K562 (cell line): ENCODE data around the gene PRM2. TPM values are rescaled to one million over a fixed set of nuclear protein-coding genes. Genes with fewer than 3 reads are reported as not detected.

Experiments
- ATAC-seq: fragments of 200-7000 bp; cut with Tn5 transposase; 3 replicates; pipeline ENCODE4 v1.9.1; 2020; ENCODE audit warnings: moderate library complexity
- BruUV-seq: library from RNA; stranded (reverse); fragments of 400-500 nt; replicated peaks from 2 replicates; lab custom pipeline; 2021; lab: Mats Ljungman, UMichigan
- CTCF ChIA-PET: fragments of 300-600 bp; formaldehyde crosslinking; extraction: SDS; loops from one replicate; lab custom pipeline; 2021; ENCODE audit warnings: low intra/inter-chr PET ratio; lab: Yijun Ruan, JAX
- POLR2A ChIA-PET: fragments of 300-600, 350-650 bp; sonication (Branson Sonifier 250); formaldehyde crosslinking; extraction: SDS; loops from one replicate; lab custom pipeline; 2021; ENCODE audit warnings: antibody characterized with exemption, inconsistent platforms; lab: Yijun Ruan, JAX
- DNase-seq, 4 experiments: peaks; one replicate each; pipeline versions ENCODE4 v3.0.0 to v3.0.0-alpha.2; 2011 to 2018; ENCODE audit warnings: low spot score in 3 of 4, mixed read lengths in 3 of 4; ENCODE audit errors: extremely low read depth in 1 of 4
- FAIRE-seq: peaks from 2 replicates; lab custom pipeline; 2011; peaks lifted over from hg19 to GRCh38; lab: Jason Lieb, UNC
- H2AFZ ChIP-seq: 2 replicates; pipeline ENCODE4 v1.6.0; 2011; ENCODE audit warnings: low read depth, low read length, control low read depth, inconsistent platforms
- H3K27ac ChIP-seq: fragments of 200-600 bp; 3 replicates; pipeline ENCODE4 v1.8.0; 2011; ENCODE audit warnings: low read depth, mild to moderate bottlenecking, control low read depth, inconsistent platforms, low read length, moderate library complexity, mixed read lengths; ENCODE audit errors: extremely low read depth
- H3K27me3 ChIP-seq, 2 experiments: fragments of 300-600 bp in 1 of 2; 2 replicates in 1 of 2; 3 replicates in 1 of 2; pipeline versions ENCODE4 v1.6.0 to v1.8.0; 2011; ENCODE audit warnings: inconsistent platforms in 2 of 2, low read length in 2 of 2, mild to moderate bottlenecking in 1 of 2, mixed read lengths in 1 of 2, moderate library complexity in 1 of 2; ENCODE audit not compliant: control insufficient read depth in 2 of 2, insufficient read depth in 2 of 2
- H3K36me3 ChIP-seq: fragments of 300-600 bp; 3 replicates; pipeline ENCODE4 v1.8.0; 2011; ENCODE audit warnings: mild to moderate bottlenecking, low read length, inconsistent platforms; ENCODE audit not compliant: control insufficient read depth, insufficient read depth
- H3K4me1 ChIP-seq, 2 experiments: fragments of 200-600 bp in 1 of 2; replicated peaks in 1 of 2; 2 replicates in 1 of 2; 3 replicates in 1 of 2; pipeline versions ENCODE4 v1.5.1 to v1.8.0; 2011; ENCODE audit warnings: inconsistent platforms in 2 of 2, low read length in 2 of 2, mild to moderate bottlenecking in 1 of 2, mixed read lengths in 1 of 2, moderate library complexity in 1 of 2; ENCODE audit not compliant: control insufficient read depth in 2 of 2, insufficient read depth in 2 of 2
- H3K4me2 ChIP-seq: 2 replicates; pipeline ENCODE4 v1.6.1; 2011; ENCODE audit warnings: low read length, control low read depth, inconsistent platforms, mixed read lengths; ENCODE audit not compliant: insufficient read depth
- H3K4me3 ChIP-seq: fragments of 200-600 bp; sonication (generic), shearing (Covaris generic); 2 replicates; pipeline ENCODE4 v1.5.1; 2016; ENCODE audit warnings: control low read depth, inconsistent platforms
- H3K79me2 ChIP-seq: fragments of 200-600 bp; 3 replicates; pipeline ENCODE4 v1.8.0; 2011; ENCODE audit warnings: low read length, inconsistent platforms; ENCODE audit not compliant: control insufficient read depth, insufficient read depth
- H3K9ac ChIP-seq, 2 experiments: 2 replicates each; pipeline versions ENCODE4 v1.6.0 to v1.6.1; 2011; ENCODE audit warnings: low read depth in 2 of 2, low read length in 2 of 2, control low read depth in 1 of 2, inconsistent platforms in 1 of 2, mild to moderate bottlenecking in 1 of 2, mixed read lengths in 1 of 2; ENCODE audit not compliant: insufficient read depth in 1 of 2
- H3K9me1 ChIP-seq: one replicate; pipeline ENCODE4 v1.6.0; 2011; ENCODE audit warnings: inconsistent platforms, mild to moderate bottlenecking, low read length, moderate library complexity; ENCODE audit not compliant: control insufficient read depth, insufficient read depth
- H3K9me3 ChIP-seq: replicated peaks from 2 replicates; pipeline ENCODE4 v1.5.1; 2011; ENCODE audit warnings: low read depth, low read length, inconsistent platforms; ENCODE audit not compliant: control insufficient read depth, insufficient read depth
- H4K20me1 ChIP-seq: replicated peaks from 2 replicates; pipeline ENCODE4 v1.6.1; 2011; ENCODE audit warnings: low read length, inconsistent platforms, mixed read lengths; ENCODE audit not compliant: control insufficient read depth, insufficient read depth
- ARID1B ChIP-seq: fragments of 450-650 bp; IDR thresholded peaks from 2 replicates; pipeline ENCODE4 v1.6.1; 2016; ENCODE audit warnings: antibody characterized with exemption, mild to moderate bottlenecking, inconsistent platforms
- BCL6 ChIP-seq: fragments of 250-450 bp; sonication (Bioruptor Pico); IDR thresholded peaks from 2 replicates; pipeline ENCODE4 v1.4.0; 2020
- CBFA2T3 ChIP-seq: fragments of 450-650 bp; IDR thresholded peaks from 2 replicates; pipeline ENCODE4 v1.6.1; 2017
- CSDE1 ChIP-seq, 2 experiments: fragments of 450-650 bp; IDR thresholded peaks; 2 replicates each; pipeline ENCODE4 v1.6.1; 2016; ENCODE audit warnings: mild to moderate bottlenecking in 1 of 2
- CTBP1 ChIP-seq: fragments of 450-650 bp; IDR thresholded peaks from 2 replicates; pipeline ENCODE4 v1.6.1; 2016; ENCODE audit warnings: borderline replicate concordance
- ESRRA ChIP-seq: fragments of 450-650 bp; IDR thresholded peaks from 2 replicates; pipeline ENCODE4 v1.6.1; 2014; ENCODE audit warnings: low read depth, mild to moderate bottlenecking, moderate library complexity, borderline replicate concordance
- IFI16 ChIP-seq: fragments of 250-450 bp; sonication (Bioruptor Pico); IDR thresholded peaks from 2 replicates; pipeline ENCODE4 v2.1.2; 2022; ENCODE audit warnings: mild to moderate bottlenecking, inconsistent platforms
- KLF16 ChIP-seq: IDR thresholded peaks from 2 replicates; pipeline ENCODE4 v1.6.1; 2016; ENCODE audit warnings: antibody characterized with exemption
- MAZ ChIP-seq, 2 experiments: fragments of 450-650 bp in 1 of 2; sonication (generic) in 1 of 2; formaldehyde crosslinking; IDR thresholded peaks in 1 of 2; conservative IDR thresholded peaks in 1 of 2; 2 replicates each; pipeline versions ENCODE4 v1.4.0 to v1.5.0; 2020; ENCODE audit warnings: mild to moderate bottlenecking in 1 of 2, missing genetic modification reagents in 1 of 2
- MLX ChIP-seq, 2 experiments: fragments of 450-650 bp in 1 of 2; sonication (generic) in 1 of 2; formaldehyde crosslinking; conservative IDR thresholded peaks; 2 replicates each; pipeline versions ENCODE4 v1.4.0 to v1.8.1; 2020 to 2022; ENCODE audit warnings: mild to moderate bottlenecking in 1 of 2, missing genetic modification reagents in 1 of 2
- PKNOX1 ChIP-seq: fragments of 450-650 bp; IDR thresholded peaks from 2 replicates; pipeline ENCODE4 v1.6.1; 2016
- RCOR1 ChIP-seq, 2 experiments: IDR thresholded peaks; 2 replicates each; pipeline ENCODE4 v1.6.1; 2012; ENCODE audit warnings: low read depth in 2 of 2, low read length in 2 of 2, borderline replicate concordance in 1 of 2, improper control_type of control experiment in 1 of 2
- SIN3B ChIP-seq: fragments of 450-650 bp; IDR thresholded peaks from 2 replicates; pipeline ENCODE4 v1.6.1; 2017; ENCODE audit warnings: low read depth, mild to moderate bottlenecking, moderate library complexity
- SMAD4 ChIP-seq: fragments of 250-450 bp; sonication (Bioruptor Pico); conservative IDR thresholded peaks from 2 replicates; pipeline ENCODE4 v1.8.0; 2021; ENCODE audit warnings: inconsistent platforms, mild to moderate bottlenecking, moderate library complexity
- SPI1 ChIP-seq: IDR thresholded peaks from 2 replicates; pipeline ENCODE4 v1.6.1; 2011; ENCODE audit warnings: low read depth, low read length, control low read depth, borderline replicate concordance
- STAT5A ChIP-seq: IDR thresholded peaks from 2 replicates; pipeline ENCODE4 v1.6.1; 2012; ENCODE audit warnings: low read length, inconsistent platforms, borderline replicate concordance
- ZFP36 ChIP-seq: fragments of 150-350 bp; IDR thresholded peaks from 2 replicates; pipeline ENCODE4 v1.6.1; 2018; ENCODE audit warnings: low read length, low read depth; ENCODE audit not compliant: partially characterized antibody
- WGBS: fragments of 100-300 bp; shearing (Covaris generic); methylation state at CpG from one replicate; pipeline ENCODE4 v1.1.6; 2016; ENCODE audit warnings: low coverage, mixed read lengths; ENCODE audit not compliant: insufficient coverage; ENCODE audit errors: missing lambda C conversion rate; 5-methylcytosine and 5-hydroxymethylcytosine counted together
- in situ Hi-C: fragments of 300-500 bp; cut with MboI; formaldehyde crosslinking; loops from 4 replicates; pipeline ENCODE4 v1.15.0; 2018; ENCODE audit warnings: inconsistent platforms, mixed read lengths
- intact Hi-C: fragments of 100-400 bp; cut with micrococcal nuclease; formaldehyde crosslinking; loops from 2 replicates; pipeline ENCODE4 v1.14.2; 2022
- polyA plus RNA-seq, 8 experiments: library from polyadenylated mRNA; depleted of rRNA in 4 of 8; stranded (reverse) in 5 of 8; unstranded in 3 of 8; fragments of >200 nt; fragmentation: Nextera tagmentation in 2 of 8; fragmentation: Illumina TruSeq in 1 of 8; extraction: Ambion mirVana in 2 of 8; extraction: Trizol in 1 of 8; gene quantifications; 2 replicates each; pipeline versions ENCODE4 v1.2.1 to v1.2.3, GENCODE V29; 2011 to 2014; ENCODE audit warnings: inconsistent platforms in 1 of 8, missing spikeins in 1 of 8
- total RNA-seq, 7 experiments: library from RNA; depleted of rRNA in 6 of 7; stranded (reverse); fragments of >200 nt in 6 of 7; fragmentation: Illumina TruSeq in 2 of 7; extraction: Trizol in 2 of 7; gene quantifications; 2 replicates each; pipeline versions ENCODE4 v1.2.1 to v1.2.3, GENCODE V29; 2011 to 2021; ENCODE audit warnings: low replicate concordance in 1 of 7
- TF ChIP-seq, protein P1 (sequence below): fragments of 250-450 bp; sonication (Bioruptor Pico); IDR thresholded peaks from 2 replicates; pipeline ENCODE4 v1.5.1; 2021; ENCODE audit warnings: mild to moderate bottlenecking

PRM2 gene
- total and polyA plus RNA-seq, 9 of the 15 experiments (the other 6 are each of a cell fraction or from before 2014, with no cell fraction given): not detected

DNA sequence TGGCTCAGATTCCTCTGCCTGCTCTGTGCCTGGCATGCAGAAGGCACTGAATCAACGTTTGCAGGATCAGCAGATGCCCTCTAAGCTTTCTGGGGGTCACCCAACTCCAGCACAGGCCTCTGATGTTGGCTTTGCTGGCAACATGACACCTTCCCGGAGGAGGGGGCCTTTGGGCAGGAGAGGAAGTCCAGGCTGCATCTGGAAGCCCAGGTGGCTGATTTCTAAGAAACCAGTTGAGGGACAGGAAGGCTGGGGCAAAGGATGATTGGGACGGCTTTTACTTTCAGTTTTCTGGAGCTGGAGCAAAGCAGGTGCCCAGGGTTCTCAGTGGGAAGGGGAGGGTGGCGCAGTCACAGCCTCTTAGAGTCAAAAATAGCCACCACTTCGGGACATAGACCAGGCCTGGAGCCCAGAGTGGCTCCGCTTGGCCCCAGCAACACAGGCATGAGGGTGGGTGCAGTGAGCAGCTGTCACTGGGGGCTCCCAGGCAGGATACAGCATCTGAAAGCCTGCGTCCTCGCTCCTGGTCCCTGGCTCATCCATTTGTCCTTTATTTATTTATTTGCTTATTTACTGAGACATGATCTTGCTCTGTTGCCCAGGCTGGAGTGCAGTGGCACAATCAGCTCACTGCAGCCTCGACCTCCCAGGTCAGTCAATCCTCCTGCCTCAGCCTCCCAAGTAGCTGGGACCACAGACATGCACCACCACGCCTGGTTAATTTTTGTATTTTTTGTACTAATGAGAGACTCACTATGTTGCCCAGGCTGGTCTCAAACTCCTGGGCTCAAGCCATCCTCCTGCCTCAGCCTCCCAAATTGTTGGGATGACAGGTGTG lies 35.4 kb downstream of the PRM2 start:
- CTCF ChIA-PET: no interaction called here
- H3K4me3 ChIP-seq: no peak overlapping the region
- H3K79me2 ChIP-seq: peaks cover 14% of the 10 kb centered on the region; the same call in 2 of the 3 replicates
- no TSS peak for BruUV-seq
- peaks cover 33 to 34% of the 10 kb centered on the region in 2 experiments for H3K4me1 ChIP-seq
- no peaks in the 10 kb centered on the region; the same call in 1 of the 2 replicates for H4K20me1 ChIP-seq
- H3K27ac ChIP-seq: 0 out of 3 replicates have a peak overlapping the region, but pooled peaks have one; percentile 2
- no peaks in the 10 kb centered on the region for H3K9me3 ChIP-seq
- H3K4me2 ChIP-seq: peak overlapping the region; percentile 35
- intact Hi-C loops: no loop called here
- WGBS: 49% methylated on average over 10 of the region's 10 CpGs
- ATAC-seq (no peak), FAIRE-seq (no peak), DNase-seq (peak in 1 of 4 experiments; percentile 59)
- no peaks in the 10 kb centered on the region for H3K9me1 ChIP-seq
- 0 out of 2 replicates have a peak overlapping the region, but pooled peaks have one; percentile 46 for H2AFZ ChIP-seq
- in situ Hi-C loops: no loop called here
- POLR2A ChIA-PET: interaction anchor here (0.8 to 1.5 kb wide), 2 partner anchors 11 to 14 kb away, joined by 4 to 16 read pairs; partner anchors contain the start of gene SOCS1
- no peaks in the 10 kb centered on the region for H3K36me3 ChIP-seq
- no peaks in the 10 kb centered on the region for H3K27me3 ChIP-seq
- peak overlapping the region; percentile 17 to 89; a peak in 3 of 4 replicates for H3K9ac ChIP-seq
- TF ChIP-seq BCL6: no peak
- TF ChIP-seq ESRRA: 0 out of 2 replicates have a peak, but pooled peaks have one; percentile 4
- no peak for TF ChIP-seq SIN3B
- TF ChIP-seq CSDE1 (IDR thresholded peaks at IDR 0.05): no peak
- 0 out of 2 replicates have a peak, but pooled peaks have one; percentile 40 for TF ChIP-seq SMAD4
- no peak for TF ChIP-seq IFI16 (CRISPR knock-in tag)
- peak in 1 of 2 experiments; percentile 32; a peak in 1 of 4 replicates for TF ChIP-seq RCOR1 (IDR thresholded peaks at IDR 0.05; ENCODE audit: borderline replicate concordance in 1 of 2, low read depth in 2 of 2, low read length in 2 of 2)
- peak; percentile 35 for TF ChIP-seq ZFP36
- TF ChIP-seq PKNOX1: peak; percentile 80
- TF ChIP-seq KLF16: 0 out of 2 replicates have a peak, but pooled peaks have one; percentile 5
- peak; percentile 51; the same call in 1 of the 2 replicates for TF ChIP-seq CTBP1
- TF ChIP-seq SPI1: peak; percentile 81; the same call in 1 of the 2 replicates
- TF ChIP-seq STAT5A: 0 out of 2 replicates have a peak, but pooled peaks have one; percentile 36
- TF ChIP-seq MAZ (CRISPR knock-in tag; conservative IDR thresholded peaks at IDR 0.05 in 1 of 2, IDR thresholded peaks at IDR 0.05 in 1 of 2): peak in 1 of 2 experiments; percentile 83; a peak in 2 of 4 replicates
- TF ChIP-seq, protein P1, sequence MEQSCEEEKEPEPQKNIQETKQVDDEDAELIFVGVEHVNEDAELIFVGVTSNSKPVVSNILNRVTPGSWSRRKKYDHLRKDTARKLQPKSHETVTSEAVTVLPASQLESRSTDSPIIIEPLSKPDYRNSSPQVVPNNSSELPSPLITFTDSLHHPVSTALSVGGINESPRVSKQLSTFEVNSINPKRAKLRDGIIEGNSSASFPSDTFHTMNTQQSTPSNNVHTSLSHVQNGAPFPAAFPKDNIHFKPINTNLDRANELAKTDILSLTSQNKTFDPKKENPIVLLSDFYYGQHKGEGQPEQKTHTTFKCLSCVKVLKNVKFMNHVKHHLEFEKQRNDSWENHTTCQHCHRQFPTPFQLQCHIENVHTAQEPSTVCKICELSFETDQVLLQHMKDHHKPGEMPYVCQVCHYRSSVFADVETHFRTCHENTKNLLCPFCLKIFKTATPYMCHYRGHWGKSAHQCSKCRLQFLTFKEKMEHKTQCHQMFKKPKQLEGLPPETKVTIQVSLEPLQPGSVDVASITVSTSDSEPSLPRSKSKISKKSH: no peak
- TF ChIP-seq MLX (CRISPR knock-in tag; conservative IDR thresholded peaks at IDR 0.05): no peak
- 0 out of 2 replicates have a peak, but pooled peaks have one; percentile 34 for TF ChIP-seq CBFA2T3
- TF ChIP-seq ARID1B: peak; percentile 19; the same call in 1 of the 2 replicates
